Measurements from ENCODE around the gene CELF1.
"Not testable (repeated sequence)": the region's sequence is repeated elsewhere in the genome, so short reads cannot be mapped to it uniquely, and the experiment has no call there.

CELF1 gene

GRCh38 chr11:47470671-47471070 lies 82.3 kb downstream of the CELF1 start:
- no peaks in the 10 kb centered on the region for H3K9me3 ChIP-seq (ENCODE audit: low read length)
- peaks cover 82% of the 10 kb centered on the region for H3K36me3 ChIP-seq (ENCODE audit: insufficient read depth, low read length)
- H3K4me3 ChIP-seq (ENCODE audit: low read length): no peak overlapping the region
- no peaks in the 10 kb centered on the region for H3K27me3 ChIP-seq (ENCODE audit: insufficient read depth, low read length)
- H3K4me1 ChIP-seq (ENCODE audit: insufficient read depth, low read length): peaks cover 13% of the 10 kb centered on the region
- no peak overlapping the region for H2AFZ ChIP-seq (ENCODE audit: low read depth, low read length)

- Histone ChIP-seq H3K4me1 (ENCODE audit: insufficient read depth, low read length) (peaks cover 13% of the 10 kb centered on the region), H3K4me3 (ENCODE audit: low read length) (no peak overlapping the region), H3K9me3 (ENCODE audit: low read length) (no peaks in the 10 kb centered on the region), H3K27me3 (ENCODE audit: insufficient read depth, low read length) (no peaks in the 10 kb centered on the region), H3K36me3 (ENCODE audit: insufficient read depth, low read length) (peaks cover 79% of the 10 kb centered on the region), H2AFZ (ENCODE audit: low read depth, low read length) (no peak overlapping the region)
Measured at GRCh38 chr11:47469361-47470179, 83.4 kb downstream of the CELF1 start.

- Histone ChIP-seq H3K27me3 (ENCODE audit: insufficient read depth, low read length) (no peaks in the 10 kb centered on the region), H3K4me3 (ENCODE audit: low read length) (no peak overlapping the region), H3K36me3 (ENCODE audit: insufficient read depth, low read length) (peaks cover 76% of the 10 kb centered on the region), H2AFZ (ENCODE audit: low read depth, low read length) (no peak overlapping the region), H3K4me1 (ENCODE audit: insufficient read depth, low read length) (peaks cover 13% of the 10 kb centered on the region), H3K9me3 (ENCODE audit: low read length) (no peaks in the 10 kb centered on the region)
Measured at GRCh38 chr11:47468598-47469214, 84.2 kb downstream of the CELF1 start.

GRCh38 chr11:47467357-47467756 lies 85.6 kb downstream of the CELF1 start:
- Histone ChIP-seq H3K4me3 (ENCODE audit: low read length) (no peak overlapping the region), H3K4me1 (ENCODE audit: insufficient read depth, low read length) (peaks cover 13% of the 10 kb centered on the region)

GRCh38 chr11:47466701-47467250 lies 86.2 kb downstream of the CELF1 start:
- no peaks in the 10 kb centered on the region for H3K9me3 ChIP-seq (ENCODE audit: low read length)

More at GRCh38 chr11:47467357-47467756, 85.6 kb downstream of the CELF1 start:
- H3K27me3 ChIP-seq (ENCODE audit: insufficient read depth, low read length): no peaks in the 10 kb centered on the region
- H2AFZ ChIP-seq (ENCODE audit: low read depth, low read length): no peak overlapping the region
- no peaks in the 10 kb centered on the region for H3K9me3 ChIP-seq (ENCODE audit: low read length)
- peaks cover 62% of the 10 kb centered on the region for H3K36me3 ChIP-seq (ENCODE audit: insufficient read depth, low read length)

GRCh38 chr11:47466201-47466600 lies 86.7 kb downstream of the CELF1 start:
- Histone ChIP-seq H2AFZ (ENCODE audit: low read depth, low read length) (no peak overlapping the region), H3K36me3 (ENCODE audit: insufficient read depth, low read length) (peaks cover 51% of the 10 kb centered on the region)

More at GRCh38 chr11:47466701-47467250, 86.2 kb downstream of the CELF1 start:
- no peak overlapping the region for H2AFZ ChIP-seq (ENCODE audit: low read depth, low read length)
- H3K27me3 ChIP-seq (ENCODE audit: insufficient read depth, low read length): no peaks in the 10 kb centered on the region
- H3K4me1 ChIP-seq (ENCODE audit: insufficient read depth, low read length): peaks cover 13% of the 10 kb centered on the region
- peaks cover 57% of the 10 kb centered on the region for H3K36me3 ChIP-seq (ENCODE audit: insufficient read depth, low read length)
- no peak overlapping the region for H3K4me3 ChIP-seq (ENCODE audit: low read length)

GRCh38 chr11:47464483-47464882 lies 88.4 kb downstream of the CELF1 start:
- Histone ChIP-seq H3K36me3 (ENCODE audit: insufficient read depth, low read length) (peaks cover 37% of the 10 kb centered on the region), H3K4me3 (ENCODE audit: low read length) (no peak overlapping the region), H3K27me3 (ENCODE audit: insufficient read depth, low read length) (no peaks in the 10 kb centered on the region), H3K9me3 (ENCODE audit: low read length) (no peaks in the 10 kb centered on the region), H2AFZ (ENCODE audit: low read depth, low read length) (no peak overlapping the region), H3K4me1 (ENCODE audit: insufficient read depth, low read length) (peaks cover 11% of the 10 kb centered on the region)

More at GRCh38 chr11:47466201-47466600, 86.7 kb downstream of the CELF1 start:
- no peak overlapping the region for H3K4me3 ChIP-seq (ENCODE audit: low read length)
- no peaks in the 10 kb centered on the region for H3K27me3 ChIP-seq (ENCODE audit: insufficient read depth, low read length)
- H3K9me3 ChIP-seq (ENCODE audit: low read length): no peaks in the 10 kb centered on the region
- peaks cover 13% of the 10 kb centered on the region for H3K4me1 ChIP-seq (ENCODE audit: insufficient read depth, low read length)

GRCh38 chr11:47461876-47462275 lies 91.1 kb downstream of the CELF1 start:
- Histone ChIP-seq H3K27me3 (ENCODE audit: insufficient read depth, low read length) (no peaks in the 10 kb centered on the region), H2AFZ (ENCODE audit: low read depth, low read length) (no peak overlapping the region), H3K9me3 (ENCODE audit: low read length) (no peaks in the 10 kb centered on the region), H3K36me3 (ENCODE audit: insufficient read depth, low read length) (peaks cover 16% of the 10 kb centered on the region), H3K4me3 (ENCODE audit: low read length) (no peak overlapping the region), H3K4me1 (ENCODE audit: insufficient read depth, low read length) (peaks cover 3% of the 10 kb centered on the region)

- Histone ChIP-seq H3K36me3 (ENCODE audit: insufficient read depth, low read length) (peaks cover 15% of the 10 kb centered on the region), H3K4me1 (ENCODE audit: insufficient read depth, low read length) (no peaks in the 10 kb centered on the region), H3K4me3 (ENCODE audit: low read length) (no peak overlapping the region), H3K9me3 (ENCODE audit: low read length) (no peaks in the 10 kb centered on the region), H2AFZ (ENCODE audit: low read depth, low read length) (no peak overlapping the region), H3K27me3 (ENCODE audit: insufficient read depth, low read length) (no peaks in the 10 kb centered on the region)
Measured at GRCh38 chr11:47460571-47461235, 92.2 kb downstream of the CELF1 start.

- not testable (repeated sequence) for H3K9me3 ChIP-seq (ENCODE audit: low read length); H3K4me3 ChIP-seq (ENCODE audit: low read length); H3K36me3 ChIP-seq (ENCODE audit: insufficient read depth, low read length); H3K27me3 ChIP-seq (ENCODE audit: insufficient read depth, low read length); H2AFZ ChIP-seq (ENCODE audit: low read depth, low read length); H3K4me1 ChIP-seq (ENCODE audit: insufficient read depth, low read length)
Measured at GRCh38 chr11:47454258-47454671, 98.7 kb downstream of the CELF1 start.

GRCh38 chr11:47453365-47453764 lies 99.6 kb downstream of the CELF1 start:
- Histone ChIP-seq H3K9me3 (ENCODE audit: low read length) (no peaks in the 10 kb centered on the region), H2AFZ (ENCODE audit: low read depth, low read length) (no peak overlapping the region), H3K4me3 (ENCODE audit: low read length) (no peak overlapping the region), H3K36me3 (ENCODE audit: insufficient read depth, low read length) (no peaks in the 10 kb centered on the region), H3K27me3 (ENCODE audit: insufficient read depth, low read length) (no peaks in the 10 kb centered on the region), H3K4me1 (ENCODE audit: insufficient read depth, low read length) (no peaks in the 10 kb centered on the region)

- Histone ChIP-seq H2AFZ (ENCODE audit: low read depth, low read length) (no peak overlapping the region), H3K36me3 (ENCODE audit: insufficient read depth, low read length) (no peaks in the 10 kb centered on the region), H3K9me3 (ENCODE audit: low read length) (no peaks in the 10 kb centered on the region), H3K4me1 (ENCODE audit: insufficient read depth, low read length) (no peaks in the 10 kb centered on the region), H3K4me3 (ENCODE audit: low read length) (no peak overlapping the region), H3K27me3 (ENCODE audit: insufficient read depth, low read length) (no peaks in the 10 kb centered on the region)
Measured at GRCh38 chr11:47451990-47452389, 100.9 kb downstream of the CELF1 start.

GRCh38 chr11:47451436-47451835 lies 101.5 kb downstream of the CELF1 start:
- Histone ChIP-seq H3K36me3 (ENCODE audit: insufficient read depth, low read length) (no peaks in the 10 kb centered on the region), H3K4me1 (ENCODE audit: insufficient read depth, low read length) (no peaks in the 10 kb centered on the region), H3K4me3 (ENCODE audit: low read length) (no peak overlapping the region), H3K27me3 (ENCODE audit: insufficient read depth, low read length) (no peaks in the 10 kb centered on the region), H2AFZ (ENCODE audit: low read depth, low read length) (no peak overlapping the region), H3K9me3 (ENCODE audit: low read length) (no peaks in the 10 kb centered on the region)
